NCI-H146 treated with DMSO at 0.1 percent for 48 hours (cell line): ENCODE data around the gene MAP3K6.

ENCODE experiments used
- DNase-seq: peaks from one replicate; lab custom pipeline; 2025; ENCODE audit not compliant: unreplicated experiment; lab: John Stamatoyannopoulos, UW

Gene MAP3K6

DNA sequence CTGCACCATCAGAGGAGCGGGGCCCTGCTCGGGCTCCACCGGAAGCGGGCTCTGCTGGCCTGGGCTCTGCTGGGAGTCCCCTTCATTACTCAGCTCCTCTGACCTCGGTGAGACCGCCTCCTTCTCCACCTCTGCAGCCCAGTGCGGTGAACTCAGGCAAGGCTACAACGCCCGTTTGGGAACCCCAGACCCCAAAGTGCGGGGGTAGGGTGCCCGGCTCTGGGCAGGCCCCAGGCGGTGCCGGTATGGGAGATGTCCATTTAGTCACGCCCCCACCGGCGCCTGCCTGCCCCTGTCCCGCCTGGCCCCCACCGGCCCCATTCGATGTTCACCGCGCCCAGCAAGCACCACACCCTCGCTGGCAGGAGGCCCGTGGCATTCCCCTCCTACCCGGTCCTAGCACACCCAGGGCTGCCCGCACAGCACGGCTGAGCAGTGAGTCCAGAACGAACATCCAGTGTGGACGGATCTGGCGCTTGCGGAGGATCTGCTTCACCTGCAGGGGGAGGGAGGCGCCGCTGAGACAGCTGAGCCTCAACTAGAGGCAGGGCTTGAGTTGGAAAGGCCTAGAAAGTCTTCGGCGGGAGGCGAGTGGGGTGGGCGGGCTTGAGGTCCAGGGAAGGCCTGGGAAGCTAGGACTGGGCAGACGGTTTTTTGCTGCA is 10.0 kb downstream of the MAP3K6 start:
- no peak for DNase-seq

DNA sequence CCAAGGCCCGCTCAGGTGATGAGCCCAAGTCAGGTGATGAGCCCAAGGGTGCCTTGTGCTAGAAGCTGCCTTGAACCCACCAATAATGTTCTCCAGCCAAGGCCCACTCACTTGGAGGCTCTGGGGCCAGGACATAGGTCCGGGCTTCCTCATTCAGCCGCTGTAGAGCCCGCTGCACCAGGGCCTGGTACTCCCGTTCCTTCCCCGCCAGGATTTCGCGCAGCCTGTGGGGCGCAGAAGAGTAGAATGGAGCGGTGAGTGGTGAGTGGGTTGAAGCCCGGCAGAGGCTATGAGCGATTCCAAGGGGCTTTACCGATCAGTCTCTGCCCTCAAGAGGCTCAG is 10.5 kb downstream of the MAP3K6 start:
- DNase-seq, result no peak

DNA sequence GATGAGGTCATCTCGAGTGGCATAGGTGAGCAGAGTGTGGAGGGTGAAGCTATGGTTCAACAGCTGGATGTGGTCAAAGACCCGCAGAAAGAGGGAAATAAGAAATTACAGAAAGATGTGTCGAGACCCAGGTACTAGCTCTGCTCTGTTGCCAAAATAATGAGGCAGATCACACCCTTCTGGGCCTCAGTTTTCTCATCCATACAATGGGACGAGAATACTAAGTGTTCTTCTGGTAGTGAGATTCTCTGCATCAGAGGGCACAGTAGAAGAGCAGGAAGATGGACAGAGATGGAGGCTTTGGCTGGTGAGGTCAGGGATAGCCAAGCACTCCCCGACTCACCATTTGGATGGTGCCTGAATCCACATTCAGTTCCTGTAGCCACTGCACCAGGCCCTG is 11.1 kb downstream of the MAP3K6 start:
- no peak for DNase-seq

DNA sequence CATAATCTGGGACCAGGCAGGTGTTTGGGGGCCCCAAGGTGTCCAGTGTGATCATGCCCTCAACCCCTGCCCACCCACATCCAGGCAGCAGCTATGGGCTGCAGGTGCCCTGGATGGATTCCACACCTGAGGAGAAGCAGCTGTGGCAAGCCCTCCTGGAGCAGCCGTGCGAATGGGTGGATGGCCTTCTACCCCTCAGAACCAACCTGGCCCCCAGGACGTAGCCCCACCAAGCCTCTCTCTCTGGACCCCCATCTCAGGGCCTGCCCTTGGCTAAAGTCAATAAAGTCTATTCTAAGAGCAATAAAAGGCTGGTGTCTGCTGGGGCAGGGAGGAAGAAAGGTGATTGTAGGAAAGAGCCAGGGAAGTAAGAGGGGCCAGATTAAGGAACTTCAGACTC is 13.1 kb downstream of the MAP3K6 start:
- no peak for DNase-seq

DNA sequence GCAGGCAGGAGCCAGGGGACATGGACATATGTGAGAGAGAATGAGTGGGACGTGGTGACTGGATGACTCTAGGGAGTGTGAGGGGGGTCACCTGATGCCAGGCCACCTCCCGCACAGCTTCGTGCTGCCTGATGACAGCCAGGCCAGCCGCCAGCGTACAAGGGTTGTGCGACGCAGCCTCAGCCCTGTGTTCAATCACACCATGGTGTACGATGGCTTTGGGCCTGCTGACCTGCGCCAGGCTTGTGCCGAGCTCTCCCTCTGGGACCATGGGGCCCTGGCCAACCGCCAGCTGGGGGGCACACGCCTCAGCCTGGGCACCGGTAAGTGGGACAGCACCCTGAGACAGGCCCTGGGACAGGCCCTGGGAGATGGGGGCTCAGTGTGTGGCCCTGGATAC is 13.6 kb downstream of the MAP3K6 start:
- DNase-seq, result no peak

DNA sequence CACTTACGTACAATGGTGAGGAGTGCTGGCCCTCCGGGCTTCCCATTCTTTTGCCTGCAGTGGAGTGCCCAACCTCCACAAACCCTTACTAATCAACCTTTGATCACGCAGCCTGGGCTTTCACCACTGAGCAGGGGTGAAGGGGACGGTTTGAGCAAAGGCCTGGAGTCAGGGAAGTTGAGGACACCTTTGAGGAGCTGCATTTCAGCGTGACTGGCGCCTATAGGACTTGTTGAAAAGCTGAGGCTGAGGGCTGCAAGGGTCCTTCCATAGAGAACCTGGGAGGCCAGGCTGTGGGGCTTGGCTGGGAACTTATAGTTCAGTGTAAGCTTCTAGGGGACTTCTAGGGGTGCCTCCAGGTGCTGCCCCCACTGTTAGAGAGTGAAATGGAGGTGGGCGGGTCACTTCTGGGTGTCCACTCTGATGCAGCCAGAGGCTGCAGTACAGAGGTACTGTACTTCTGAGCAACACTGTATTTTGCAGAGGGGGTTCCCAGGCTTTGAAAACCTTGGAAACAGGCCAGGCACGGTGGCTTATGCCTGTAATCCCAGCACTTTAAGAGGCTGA is 15.1 kb downstream of the MAP3K6 start:
- DNase-seq, result no peak

DNA sequence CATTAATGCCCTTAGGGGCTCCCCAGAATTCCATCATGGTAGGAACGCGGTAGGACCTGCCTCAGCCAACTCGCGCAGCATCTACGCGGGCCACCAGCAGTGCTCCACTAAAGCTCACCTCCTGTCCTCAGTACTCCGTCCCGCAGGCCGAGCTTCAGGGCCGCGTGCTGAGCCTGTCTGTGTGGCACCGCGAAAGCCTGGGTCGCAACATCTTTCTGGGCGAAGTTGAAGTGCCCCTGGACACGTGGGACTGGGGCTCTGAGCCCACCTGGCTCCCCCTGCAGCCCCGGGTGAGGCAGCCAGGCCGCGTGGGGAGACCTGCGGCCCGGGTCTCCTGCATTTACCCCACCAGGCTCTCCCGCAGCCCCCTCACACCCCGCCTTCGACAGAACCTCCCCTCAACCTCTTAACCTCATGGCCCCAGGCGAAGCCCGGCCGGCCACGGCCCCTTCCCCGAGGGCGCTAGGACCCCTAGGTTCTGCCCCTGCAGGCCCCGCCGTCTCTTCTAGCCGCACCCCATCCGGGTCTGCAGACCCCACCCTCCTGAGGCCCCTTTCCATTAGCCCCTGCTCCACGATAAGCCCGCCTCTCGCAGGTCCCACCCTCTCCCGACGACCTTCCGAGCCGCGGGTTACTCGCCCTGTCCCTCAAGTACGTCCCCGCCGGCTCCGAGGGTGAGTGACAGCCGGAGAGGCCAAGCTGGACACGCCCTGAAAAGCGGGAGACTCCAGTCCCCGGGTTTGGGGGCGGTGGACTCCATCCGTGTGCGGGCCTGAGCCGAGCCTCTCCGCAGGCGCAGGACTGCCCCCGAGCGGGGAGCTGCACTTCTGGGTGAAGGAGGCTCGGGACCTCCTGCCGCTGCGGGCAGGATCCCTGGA is 15.9 kb downstream of the MAP3K6 start:
- DNase-seq, result no peak

DNA sequence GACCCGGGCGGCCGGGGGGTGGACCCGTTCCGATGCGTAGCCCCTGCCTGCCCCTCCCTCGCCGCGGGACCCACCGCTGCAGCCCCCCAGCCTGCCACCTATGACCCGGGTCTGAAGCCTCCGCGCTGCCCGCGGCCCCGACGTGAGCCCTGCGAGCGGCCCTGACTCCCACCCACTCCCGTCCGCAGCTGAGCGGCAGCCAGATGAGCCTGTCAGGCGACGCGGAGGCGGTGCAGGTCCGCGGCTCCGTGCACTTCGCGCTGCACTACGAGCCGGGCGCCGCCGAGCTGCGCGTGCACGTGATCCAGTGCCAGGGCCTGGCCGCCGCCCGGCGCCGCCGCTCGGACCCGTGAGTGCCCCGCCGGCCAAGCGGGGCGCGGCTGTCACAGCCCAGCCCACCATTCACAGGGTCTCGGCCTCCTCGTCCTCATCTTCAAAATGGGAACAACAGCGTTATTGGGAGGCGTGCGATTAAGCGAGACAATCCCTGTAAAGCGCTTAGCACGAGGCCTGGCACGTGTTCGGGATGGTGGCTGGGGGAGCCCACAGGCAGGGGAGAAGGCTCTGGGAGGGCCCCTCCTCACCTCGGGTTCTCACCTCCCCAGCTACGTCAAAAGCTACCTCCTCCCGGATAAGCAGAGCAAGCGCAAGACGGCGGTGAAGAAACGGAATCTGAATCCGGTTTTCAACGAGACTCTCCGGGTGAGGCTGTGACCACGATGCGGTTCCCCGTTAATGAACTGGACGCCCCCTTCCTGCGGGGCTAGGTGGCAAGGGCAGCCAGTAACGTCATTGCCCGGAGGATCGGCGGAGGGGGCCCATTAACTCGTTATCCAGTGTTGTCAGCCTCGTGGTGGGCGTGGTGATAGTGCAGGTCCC is 16.7 kb downstream of the MAP3K6 start:
- DNase-seq, result peak; percentile 19

DNA sequence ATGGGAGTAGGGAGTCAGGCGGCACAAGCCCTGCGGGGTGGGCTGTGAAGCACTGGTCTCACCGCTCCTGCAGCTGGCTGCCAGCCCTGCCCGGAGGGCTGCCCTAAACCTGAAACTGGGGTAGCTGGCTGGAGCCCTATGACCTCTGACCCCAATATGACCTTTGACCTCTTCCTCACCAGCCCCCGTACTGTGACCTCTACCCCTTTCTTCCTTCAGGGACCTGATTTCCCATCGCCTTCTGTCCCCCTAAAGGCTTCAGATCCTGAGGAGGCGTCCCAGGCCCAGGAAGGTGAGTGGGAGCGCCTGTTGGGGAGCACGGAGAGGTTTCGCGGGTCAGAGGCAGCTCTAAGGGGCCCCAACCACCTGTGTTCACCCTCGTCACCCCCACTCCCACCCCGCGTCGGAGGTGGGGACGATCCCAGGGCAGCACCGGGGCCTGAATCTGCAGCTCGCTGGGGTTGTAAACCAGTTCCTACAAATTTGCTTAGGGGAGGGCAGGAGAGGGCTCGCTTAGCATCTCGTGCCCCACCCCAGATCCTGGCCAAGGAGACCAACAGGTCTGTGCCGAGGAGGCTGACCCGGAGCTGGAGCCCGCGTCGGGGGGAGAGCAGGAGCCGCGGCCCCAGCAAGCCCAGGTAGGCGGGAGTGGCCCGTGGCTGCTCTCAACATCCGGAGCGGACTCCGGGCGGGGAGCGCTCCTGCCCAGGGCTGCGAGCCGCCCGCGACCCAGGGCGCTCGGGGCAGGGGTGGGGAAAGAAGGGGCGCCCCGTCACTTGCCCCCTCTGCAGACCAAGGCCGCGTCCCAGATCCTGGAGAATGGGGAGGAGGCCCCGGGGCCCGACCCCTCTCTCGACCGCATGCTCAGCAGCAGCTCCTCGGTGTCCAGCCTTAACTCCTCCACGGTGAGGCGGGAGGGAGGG is 17.6 kb downstream of the MAP3K6 start:
- peak; percentile 22 for DNase-seq

DNA sequence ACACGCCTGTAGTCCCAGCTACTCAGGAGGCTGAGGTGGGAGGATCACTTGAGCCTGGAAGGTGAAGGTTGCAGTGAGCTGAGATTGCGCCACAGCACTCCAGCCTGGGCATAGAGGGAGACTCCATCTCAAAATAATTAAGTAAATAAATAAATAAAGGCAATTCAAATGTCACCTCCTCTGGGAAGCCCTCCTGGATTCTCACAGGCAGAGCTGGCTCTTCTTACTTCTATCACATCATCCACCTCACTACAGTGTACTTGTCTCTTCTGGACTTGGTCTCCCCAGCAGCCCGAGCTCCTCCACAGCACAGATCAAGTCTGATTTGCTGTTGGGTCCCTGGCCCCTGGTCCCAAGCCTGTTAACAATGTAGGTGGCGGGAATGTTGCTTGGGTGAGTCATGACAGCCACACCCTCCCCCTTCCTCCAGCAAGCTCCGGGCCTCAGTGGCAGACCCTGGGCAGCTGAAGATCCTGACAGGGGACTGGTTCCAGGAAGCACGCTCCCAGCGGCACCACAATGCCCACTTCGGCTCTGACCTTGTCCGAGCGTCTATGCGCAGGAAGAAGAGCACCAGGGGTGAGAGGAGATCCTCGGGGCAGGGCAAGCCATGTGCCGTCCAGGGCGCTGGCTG is 19.7 kb downstream of the MAP3K6 start:
- DNase-seq, result no peak

DNA sequence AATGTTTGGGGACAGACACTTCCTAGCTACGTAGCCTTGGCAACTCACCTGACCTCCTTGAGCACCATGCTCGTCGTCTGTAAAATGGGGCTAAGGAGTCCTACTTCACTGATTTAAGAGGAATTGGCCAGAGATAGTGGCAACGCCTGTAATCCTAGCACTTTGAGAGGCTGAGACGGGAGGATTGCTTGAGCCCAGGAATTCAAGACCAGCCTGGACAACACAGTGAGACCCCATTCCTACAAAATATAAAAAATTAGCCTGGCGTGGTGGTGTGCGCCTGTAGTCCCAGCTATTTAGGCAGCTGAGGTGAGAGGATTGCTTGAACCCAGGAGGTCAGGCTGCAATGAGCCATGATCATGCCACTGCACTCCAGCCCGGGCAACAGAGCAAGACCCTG is 20.4 kb downstream of the MAP3K6 start:
- DNase-seq, result no peak

DNA sequence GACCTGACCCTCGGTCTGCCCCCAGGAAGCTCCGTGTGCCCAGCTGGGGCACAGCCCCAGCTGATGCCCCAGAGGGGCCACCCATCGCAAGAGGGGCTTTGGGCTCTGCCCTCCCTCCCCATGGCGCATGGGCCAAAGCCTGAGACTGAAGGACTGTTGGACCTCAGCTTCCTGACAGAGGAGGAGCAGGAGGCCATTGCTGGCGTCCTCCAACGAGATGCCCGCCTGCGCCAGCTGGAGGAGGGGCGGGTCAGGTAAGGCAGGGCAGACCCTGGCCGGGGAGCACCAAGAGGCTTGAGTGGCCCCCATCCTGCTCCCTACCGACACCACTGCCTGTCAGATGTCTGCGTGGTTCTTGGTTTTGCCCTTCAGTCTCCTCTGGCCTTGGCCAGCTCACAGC is 21.5 kb downstream of the MAP3K6 start:
- DNase-seq, result no peak

DNA sequence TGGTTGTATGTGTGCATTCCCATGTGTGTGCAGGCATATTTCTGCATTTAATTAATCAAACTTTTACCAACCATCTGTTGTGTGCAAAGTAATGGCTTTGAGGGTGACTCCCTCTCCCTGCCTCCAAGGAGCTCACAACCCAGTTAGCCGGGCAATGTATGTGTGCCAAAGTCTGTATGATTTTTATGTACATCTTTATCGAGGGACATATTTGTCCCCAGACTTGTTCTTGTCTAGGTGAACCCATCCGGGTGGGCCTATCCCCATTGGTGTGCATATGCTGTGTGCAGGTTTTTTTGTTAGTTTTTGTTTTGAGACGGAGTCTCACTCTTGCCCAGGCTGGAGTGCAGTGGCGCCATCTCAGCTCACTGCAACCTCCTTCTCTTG is 23.1 kb downstream of the MAP3K6 start:
- DNase-seq, result no peak

DNA sequence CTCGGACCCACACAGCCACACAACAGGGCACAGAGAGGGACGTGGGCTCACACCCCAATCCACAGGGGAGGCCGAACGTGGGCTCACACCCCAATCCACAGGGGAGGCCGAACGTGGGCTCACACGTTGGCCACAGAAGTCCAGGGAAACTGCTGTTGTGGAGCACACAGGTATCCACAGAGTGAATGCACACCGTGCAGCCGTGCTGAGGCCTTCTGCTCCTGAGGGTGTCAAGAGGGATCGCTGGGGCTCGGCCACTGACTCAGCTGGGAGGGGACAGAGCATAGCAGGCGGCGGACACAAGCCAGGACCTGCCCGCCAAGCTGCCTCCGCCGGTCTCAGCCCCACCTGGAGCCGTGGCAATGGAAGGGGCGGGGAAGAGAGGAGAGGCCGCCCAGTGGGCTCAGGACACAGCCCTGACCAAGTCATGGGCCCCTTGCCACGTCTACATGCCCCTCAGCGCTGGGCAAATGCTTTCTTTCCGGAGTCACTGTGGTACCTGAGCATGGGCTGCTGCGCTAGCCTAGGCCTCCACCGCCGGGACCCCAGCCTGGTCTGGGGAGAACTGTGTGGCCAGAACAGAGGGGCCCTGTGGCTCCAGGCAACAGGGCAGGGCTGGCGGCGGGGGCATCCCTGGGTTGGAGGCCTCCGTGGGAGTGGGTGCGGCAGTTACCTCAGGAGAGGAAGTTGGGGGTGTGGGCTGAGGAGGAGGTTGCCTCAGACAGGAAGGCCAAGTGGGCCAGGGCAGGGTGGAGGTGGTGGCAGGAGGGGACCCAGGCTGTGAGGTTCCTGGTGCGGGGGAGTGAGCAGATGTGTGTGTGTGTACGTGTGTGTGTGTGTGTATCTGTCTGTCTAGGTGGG is 23.8 kb downstream of the MAP3K6 start:
- DNase-seq, result peak; percentile 67

DNA sequence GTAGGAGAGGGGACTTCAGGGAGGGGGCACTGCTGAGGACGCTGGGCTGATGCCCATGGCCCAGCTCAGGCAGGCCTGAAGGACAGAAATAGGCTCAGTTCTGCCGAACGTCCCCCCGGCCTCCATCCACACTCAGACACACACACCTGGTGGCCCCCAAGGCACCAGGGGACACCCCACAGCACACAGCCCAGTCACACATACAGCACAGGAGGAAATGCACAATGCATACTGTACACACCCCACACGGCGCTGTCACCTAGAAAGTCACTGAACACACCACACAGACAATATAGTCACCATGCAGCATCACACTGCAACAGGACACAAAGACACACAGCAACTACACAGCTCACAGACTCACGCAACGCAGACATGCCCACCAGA is 24.4 kb downstream of the MAP3K6 start:
- DNase-seq, result no peak

DNA sequence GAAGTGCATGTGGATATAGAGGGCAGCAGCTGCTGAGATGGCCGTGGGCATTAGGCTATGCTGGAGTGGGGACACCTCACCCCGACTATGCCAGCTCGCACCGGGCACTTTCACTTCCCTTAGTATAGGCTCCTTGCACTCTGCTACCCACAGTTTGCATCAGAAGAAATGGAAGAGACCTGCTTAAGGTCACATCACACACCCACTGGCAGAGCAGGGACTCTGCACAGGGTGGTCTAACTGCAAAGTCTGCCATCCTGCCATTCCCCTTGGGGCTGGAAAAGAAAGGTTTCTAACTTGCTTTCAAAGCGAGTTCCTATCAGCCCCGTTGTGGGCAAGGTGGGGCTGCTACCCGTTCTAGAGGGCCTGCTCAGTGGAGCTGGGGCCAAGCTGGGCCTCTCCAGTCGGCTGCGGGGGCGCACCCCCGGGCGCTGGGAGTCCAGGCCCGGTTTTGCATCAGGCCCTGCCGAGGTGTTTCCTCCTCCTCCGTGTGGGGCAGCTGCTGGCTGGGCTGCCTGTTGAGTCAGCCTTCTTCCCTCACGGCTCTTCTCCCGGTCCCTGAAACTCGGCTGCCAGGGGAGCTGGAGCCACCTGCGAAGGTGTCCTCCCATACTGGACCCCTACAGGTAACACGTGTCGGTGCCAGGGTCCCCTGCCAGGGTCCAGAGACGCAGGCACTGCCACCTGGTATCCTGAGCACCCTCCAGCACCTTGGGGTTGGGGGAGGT is 25.1 kb downstream of the MAP3K6 start, which contains the start of gene SYTL1:
SYTL1 (plus strand) TSS at position 498 of the 728 bp plus-strand sequence. CDS start 3,313 bp downstream, outside the sequence.
- DNase-seq, result no peak

DNA sequence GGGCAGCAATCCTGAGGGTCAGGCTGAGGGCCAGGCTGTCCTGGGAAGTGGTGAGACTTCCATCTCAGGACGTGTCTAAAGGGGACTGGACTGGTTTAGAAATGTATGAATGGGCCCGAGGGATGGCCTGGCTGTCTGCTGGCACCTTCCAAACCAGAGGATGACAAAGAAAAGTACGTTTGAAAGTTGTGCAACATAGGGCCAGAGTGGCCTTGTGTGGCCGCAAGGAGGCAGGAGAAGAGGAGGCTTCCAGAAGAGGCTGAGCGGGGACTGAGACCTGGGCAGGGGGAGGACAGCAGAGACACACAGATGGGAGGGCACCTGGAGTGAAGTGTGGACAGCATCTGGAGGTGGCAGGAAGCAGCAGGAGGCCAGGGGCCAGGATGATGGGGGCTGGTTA is 27.5 kb downstream of the MAP3K6 start:
- DNase-seq, result no peak

DNA sequence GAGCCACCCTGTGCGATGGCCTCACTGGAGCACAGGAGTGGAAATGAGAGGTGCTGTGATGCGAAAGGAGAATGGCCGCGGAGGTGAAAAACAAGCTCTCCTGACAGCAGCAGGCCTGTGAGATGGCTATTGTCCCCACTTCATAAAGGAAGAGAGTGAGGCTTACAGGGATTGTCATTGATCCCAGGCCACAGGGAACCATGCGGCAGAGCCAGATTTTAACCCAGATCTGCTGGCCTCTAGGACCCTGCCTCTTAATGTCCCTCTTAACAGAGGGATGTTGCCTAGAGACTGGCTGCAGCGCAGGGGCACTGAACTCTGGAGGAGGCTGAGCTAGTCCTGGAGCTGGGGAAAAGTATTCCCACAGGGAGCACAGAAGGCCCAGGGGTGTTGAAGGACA is 28.0 kb downstream of the MAP3K6 start:
- no peak for DNase-seq
